B cell (primary cell): ENCODE results near the gene HK3. TPM values are rescaled to one million over a fixed set of nuclear protein-coding genes. Genes with fewer than 3 reads are reported as not detected.

ENCODE experiments used
- ATAC-seq: fragments of 200-7000 bp; cut with Tn5 transposase; one replicate; pipeline ENCODE4 v1.10.0; 2021; ENCODE audit warnings: low read depth, mild to moderate bottlenecking, moderate number of reproducible peaks, moderate library complexity
- CTCF ChIA-PET: fragments of 350-600 bp; sonication (Branson Sonifier 250); formaldehyde crosslinking; loops from one replicate; lab custom pipeline; 2021; ENCODE audit warnings: antibody characterized with exemption, inconsistent platforms; lab: Charles Lee
- POLR2A ChIA-PET: fragments of 350-600 bp; sonication (Branson Sonifier 250); formaldehyde crosslinking; loops from one replicate; lab custom pipeline; 2021; ENCODE audit warnings: antibody characterized with exemption; lab: Charles Lee
- DNase-seq: peaks from one replicate; pipeline ENCODE4 v3.0.0; 2013
- H2AFZ ChIP-seq: 2 replicates; pipeline ENCODE4 v1.6.1; 2012; ENCODE audit warnings: mild to moderate bottlenecking, low read depth, low read length; ENCODE audit not compliant: insufficient read depth, poor library complexity, severe bottlenecking
- H3K27ac ChIP-seq, 2 donors: 1 replicate in 1 of 2; 2 replicates in 1 of 2; pipeline ENCODE4 v1.5.1; 2012 to 2013; ENCODE audit warnings: low read length in 2 of 2, mild to moderate bottlenecking in 2 of 2, moderate library complexity in 1 of 2
- H3K27me3 ChIP-seq, 4 experiments: fragments of 200-600 bp in 1 of 4; sonication (generic) in 1 of 4; replicated peaks in 1 of 4; 1 replicate in 2 of 4; 2 replicates in 2 of 4; pipeline versions ENCODE4 v1.6.1 to v1.7.0; 2013 to 2016; ENCODE audit warnings: low read length in 3 of 4, mild to moderate bottlenecking in 2 of 4, mixed read lengths in 1 of 4, moderate library complexity in 1 of 4; ENCODE audit not compliant: insufficient read depth in 4 of 4, control insufficient read depth in 3 of 4; ENCODE audit errors: control extremely low read depth in 1 of 4
- H3K36me3 ChIP-seq, 2 experiments: replicated peaks in 1 of 2; 1 replicate in 1 of 2; 2 replicates in 1 of 2; pipeline versions ENCODE4 v1.6.1 to v1.7.1; 2013; ENCODE audit warnings: low read length in 1 of 2; ENCODE audit not compliant: insufficient read depth in 2 of 2, control insufficient read depth in 1 of 2; ENCODE audit errors: control extremely low read depth in 1 of 2, extremely low read depth in 1 of 2
- H3K4me1 ChIP-seq, 2 donors: fragments of 200-600 bp in 1 of 2; sonication (generic) in 1 of 2; 1 replicate in 1 of 2; 2 replicates in 1 of 2; pipeline versions ENCODE4 v1.5.1 to v1.6.1; 2013 to 2017; ENCODE audit warnings: low read length in 2 of 2; ENCODE audit not compliant: control insufficient read depth in 2 of 2, insufficient read depth in 2 of 2
- H3K4me2 ChIP-seq: replicated peaks from 2 replicates; pipeline ENCODE3; 2012; ENCODE audit warnings: mild to moderate bottlenecking, low read depth, low read length; ENCODE audit not compliant: poor library complexity, severe bottlenecking
- H3K4me3 ChIP-seq, 5 experiments: fragments of 200-600 bp in 1 of 5; sonication (generic) in 1 of 5; 1 replicate in 3 of 5; 2 replicates in 2 of 5; pipeline versions ENCODE4 v1.5.1 to v1.7.0; 2011 to 2016; ENCODE audit warnings: low read length in 4 of 5, mild to moderate bottlenecking in 4 of 5, low read depth in 2 of 5, control low read depth in 1 of 5, moderate library complexity in 1 of 5; ENCODE audit not compliant: insufficient read depth in 1 of 5; ENCODE audit errors: control extremely low read depth in 1 of 5, extremely low read depth in 1 of 5
- H3K79me2 ChIP-seq: fragments of 200-600 bp; sonication (generic); one replicate; pipeline ENCODE4 v1.6.0; 2016; ENCODE audit warnings: low read length; ENCODE audit not compliant: control insufficient read depth, insufficient read depth
- H3K9ac ChIP-seq: fragments of 200-600 bp; sonication (generic); 2 replicates; pipeline ENCODE4 v1.6.1; 2017; ENCODE audit warnings: mild to moderate bottlenecking, low read length, moderate library complexity
- H3K9me3 ChIP-seq, 3 donors: one replicate each; pipeline versions ENCODE4 v1.6.1 to v1.7.1; 2013; ENCODE audit warnings: low read length in 2 of 3; ENCODE audit not compliant: control insufficient read depth in 2 of 3, insufficient read depth in 1 of 3; ENCODE audit errors: control extremely low read depth in 1 of 3
- H4K20me1 ChIP-seq: 2 replicates; pipeline ENCODE4 v1.6.0; 2012; ENCODE audit warnings: mild to moderate bottlenecking, low read length; ENCODE audit not compliant: insufficient read depth, control insufficient read depth, poor library complexity, severe bottlenecking
- H3K27ac Mint-ChIP-seq: one replicate; pipeline ENCODE4 v1.8.0; 2021; ENCODE audit warnings: mixed read lengths
- H3K27me3 Mint-ChIP-seq: one replicate; pipeline ENCODE4 v1.8.0; 2021; ENCODE audit warnings: mixed read lengths
- H3K4me1 Mint-ChIP-seq: one replicate; pipeline ENCODE4 v1.8.0; 2021; ENCODE audit warnings: mixed read lengths
- H3K4me3 Mint-ChIP-seq: one replicate; pipeline ENCODE4 v1.8.0; 2021; ENCODE audit warnings: mixed read lengths
- H3K9me3 Mint-ChIP-seq: one replicate; pipeline ENCODE4 v1.8.0; 2022; ENCODE audit warnings: mixed read lengths; ENCODE audit not compliant: insufficient read depth
- CTCF ChIP-seq: fragments of 200-600 bp; IDR thresholded peaks from one replicate; pipeline ENCODE4 v1.8.0; 2022; ENCODE audit warnings: antibody characterized with exemption, mild to moderate bottlenecking
- EZH2 ChIP-seq: IDR thresholded peaks from 2 replicates; pipeline ENCODE4 v1.6.1; 2012; ENCODE audit warnings: borderline replicate concordance, low read depth, mild to moderate bottlenecking, moderate library complexity, low read length; ENCODE audit not compliant: insufficient read depth, poor library complexity, severe bottlenecking
- WGBS: methylation state at CpG from one replicate; pipeline ENCODE4 v1.1.5; 2013; ENCODE audit warnings: missing lambda C conversion rate; ENCODE audit not compliant: insufficient coverage; 5-methylcytosine and 5-hydroxymethylcytosine counted together
- intact Hi-C: fragments of 100-400 bp; cut with micrococcal nuclease; formaldehyde crosslinking; loops from one replicate; pipeline ENCODE4 v1.10.0; 2022
- polyA plus RNA-seq: library from polyadenylated mRNA; depleted of rRNA; stranded (reverse); fragments of >200 nt; gene quantifications from 2 replicates; pipeline ENCODE4 v1.2.3, GENCODE V29; 2012
- total RNA-seq, 2 donors: library from RNA; stranded (reverse); fragments of 120-200 nt in 1 of 2; gene quantifications; 1 replicate in 1 of 2; 2 replicates in 1 of 2; pipeline versions ENCODE4 v1.2.3 to v1.2.4, GENCODE V29; 2013 to 2022

HK3 gene
- total and polyA plus RNA-seq, 2 donors (not counting 1 experiment from before 2014, with no cell fraction given), result 0.30 to 5.0 TPM

- no peak for DNase-seq
- no peak overlapping the region for H3K4me3 Mint-ChIP-seq
- no peaks in the 10 kb centered on the region for H3K9me3 Mint-ChIP-seq
- Histone ChIP-seq H3K4me1 (no peaks in the 10 kb centered on the region), H2AFZ (no peak overlapping the region), H3K79me2 (no peaks in the 10 kb centered on the region), H4K20me1 (no peaks in the 10 kb centered on the region), H3K4me2 (no peak overlapping the region), H3K4me3 (no peak overlapping the region), H3K27me3 (peaks cover 0 to 7% (median 0%) of the 10 kb centered on the region in 4 experiments), H3K9ac (no peak overlapping the region), H3K9me3 (peaks cover 0 to 4% (median 0%) of the 10 kb centered on the region in 3 donors), H3K27ac (no peak overlapping the region), H3K36me3 (no peaks in the 10 kb centered on the region)
- no peak for ATAC-seq
- CTCF ChIA-PET, result no interaction called here
- intact Hi-C loops, result no loop called here
- H3K4me1 Mint-ChIP-seq, result no peaks in the 10 kb centered on the region
- 77% methylated on average over 9 of the region's 9 CpGs for WGBS
- TF ChIP-seq EZH2 (no peak), CTCF (no peak)
- H3K27me3 Mint-ChIP-seq, result peaks cover 18% of the 10 kb centered on the region
- POLR2A ChIA-PET, result no interaction called here
- no peak overlapping the region for H3K27ac Mint-ChIP-seq
Measured at GRCh38 chr5:176891331-176891958, 7.7 kb downstream of the HK3 start.

GRCh38 chr5:176890455-176891330, 8.5 kb downstream of the HK3 start:
- H2AFZ ChIP-seq, result no peak overlapping the region
- 66% methylated on average over 7 of the region's 9 CpGs for WGBS
- peaks cover 18% of the 10 kb centered on the region for H3K27me3 Mint-ChIP-seq
- no peaks in the 10 kb centered on the region for H3K9me3 Mint-ChIP-seq
- H3K9ac ChIP-seq, result no peak overlapping the region
- no peak for DNase-seq
- H3K27me3 ChIP-seq, result peaks cover 0 to 7% (median 0%) of the 10 kb centered on the region in 4 experiments
- CTCF ChIA-PET, result no interaction called here
- no peak for ATAC-seq
- no peaks in the 10 kb centered on the region for H3K4me1 Mint-ChIP-seq
- H3K27ac Mint-ChIP-seq, result no peak overlapping the region
- H3K4me2 ChIP-seq, result no peak overlapping the region
- H3K79me2 ChIP-seq, result no peaks in the 10 kb centered on the region
- H3K27ac ChIP-seq, result no peak overlapping the region
- no peak overlapping the region for H3K4me3 ChIP-seq
- intact Hi-C loops, result no loop called here
- no peaks in the 10 kb centered on the region for H3K4me1 ChIP-seq
- POLR2A ChIA-PET, result no interaction called here
- H4K20me1 ChIP-seq, result no peaks in the 10 kb centered on the region
- TF ChIP-seq EZH2, result no peak
- TF ChIP-seq CTCF, result no peak
- no peaks in the 10 kb centered on the region for H3K36me3 ChIP-seq
- peaks cover 0 to 1% (median 0%) of the 10 kb centered on the region in 3 donors for H3K9me3 ChIP-seq
- no peak overlapping the region for H3K4me3 Mint-ChIP-seq
